HepG2 (cell line): ENCODE results near the gene SLC35A3. TPM values are rescaled to one million over a fixed set of nuclear protein-coding genes. Genes with fewer than 3 reads are reported as not detected.

Source experiments
- AKAP8 ChIP-seq: sonication (generic); formaldehyde crosslinking; IDR thresholded peaks from 2 replicates; pipeline ENCODE4 v1.5.1; 2020; ENCODE audit warnings: mild to moderate bottlenecking, missing genetic modification reagents
- CHCHD3 ChIP-seq: sonication (generic); formaldehyde crosslinking; IDR thresholded peaks from 2 replicates; pipeline ENCODE4 v1.8.0; 2022; ENCODE audit warnings: mild to moderate bottlenecking, missing genetic modification reagents, moderate library complexity
- GZF1 ChIP-seq: sonication (generic); formaldehyde crosslinking; IDR thresholded peaks from 2 replicates; pipeline ENCODE4 v1.5.1; 2020; ENCODE audit warnings: mild to moderate bottlenecking, missing genetic modification reagents
- NBN ChIP-seq: fragments of 450-650 bp; conservative IDR thresholded peaks from 2 replicates; pipeline ENCODE4 v1.6.1; 2017
- SETDB1 ChIP-seq: sonication (generic); formaldehyde crosslinking; IDR thresholded peaks from 2 replicates; pipeline ENCODE4 v1.5.1; 2020; ENCODE audit warnings: missing genetic modification reagents, mild to moderate bottlenecking, borderline replicate concordance
- SIX4 ChIP-seq: sonication (generic); formaldehyde crosslinking; IDR thresholded peaks from 2 replicates; pipeline ENCODE4 v1.4.0; 2020; ENCODE audit warnings: missing genetic modification reagents
- STAT5B ChIP-seq: sonication (generic); formaldehyde crosslinking; IDR thresholded peaks from 2 replicates; pipeline ENCODE4 v1.4.0; 2020; ENCODE audit warnings: missing genetic modification reagents
- TGIF2 ChIP-seq: IDR thresholded peaks from 2 replicates; pipeline ENCODE4 v1.6.1; 2016; ENCODE audit warnings: control low read depth, missing compliant biosample characterization
- ZBTB1 ChIP-seq: sonication (generic); formaldehyde crosslinking; IDR thresholded peaks from 2 replicates; pipeline ENCODE4 v1.4.0; 2020; ENCODE audit warnings: missing genetic modification reagents, borderline replicate concordance
- ZNF430 ChIP-seq: sonication (generic); formaldehyde crosslinking; IDR thresholded peaks from 2 replicates; pipeline ENCODE4 v1.9.0; 2021; ENCODE audit warnings: mild to moderate bottlenecking, missing genetic modification reagents
- polyA plus RNA-seq, 8 experiments: library from polyadenylated mRNA; depleted of rRNA in 3 of 8; stranded (reverse) in 7 of 8; unstranded in 1 of 8; fragments of >200 nt; fragmentation: Illumina TruSeq in 4 of 8; extraction: Trizol in 4 of 8; gene quantifications; 2 replicates each; pipeline versions ENCODE4 v1.2.1 to v1.2.3, GENCODE V29; 2011 to 2016; ENCODE audit warnings: low read depth in 4 of 8, missing spikeins in 1 of 8, mixed read lengths in 1 of 8; ENCODE audit not compliant: insufficient read depth in 1 of 8
- total RNA-seq, 5 experiments: library from RNA; depleted of rRNA; stranded (reverse); fragments of >200 nt; fragmentation: Illumina TruSeq; extraction: Trizol; gene quantifications; 2 replicates each; pipeline ENCODE4 v1.2.3, GENCODE V29; 2016; ENCODE audit warnings: low read depth in 1 of 5
- TF ChIP-seq, protein P1 (sequence below): sonication (generic); formaldehyde crosslinking; IDR thresholded peaks from 2 replicates; pipeline ENCODE4 v1.5.0; 2020; ENCODE audit warnings: mild to moderate bottlenecking, missing genetic modification reagents, borderline replicate concordance
- TF ChIP-seq, protein P2 (sequence below): sonication (generic); formaldehyde crosslinking; IDR thresholded peaks from 2 replicates; pipeline ENCODE4 v1.4.0; 2020; ENCODE audit warnings: missing genetic modification reagents, borderline replicate concordance
- TF ChIP-seq, protein P3 (sequence below): sonication (generic); formaldehyde crosslinking; IDR thresholded peaks from 2 replicates; pipeline ENCODE4 v1.4.0; 2020; ENCODE audit warnings: low read depth, mild to moderate bottlenecking, missing genetic modification reagents

The SLC35A3 gene
- total and polyA plus RNA-seq, 2 of the 13 experiments (the other 11 are each of a cell fraction or from before 2014, with no cell fraction given) = 11.2 to 24.9 TPM

DNA sequence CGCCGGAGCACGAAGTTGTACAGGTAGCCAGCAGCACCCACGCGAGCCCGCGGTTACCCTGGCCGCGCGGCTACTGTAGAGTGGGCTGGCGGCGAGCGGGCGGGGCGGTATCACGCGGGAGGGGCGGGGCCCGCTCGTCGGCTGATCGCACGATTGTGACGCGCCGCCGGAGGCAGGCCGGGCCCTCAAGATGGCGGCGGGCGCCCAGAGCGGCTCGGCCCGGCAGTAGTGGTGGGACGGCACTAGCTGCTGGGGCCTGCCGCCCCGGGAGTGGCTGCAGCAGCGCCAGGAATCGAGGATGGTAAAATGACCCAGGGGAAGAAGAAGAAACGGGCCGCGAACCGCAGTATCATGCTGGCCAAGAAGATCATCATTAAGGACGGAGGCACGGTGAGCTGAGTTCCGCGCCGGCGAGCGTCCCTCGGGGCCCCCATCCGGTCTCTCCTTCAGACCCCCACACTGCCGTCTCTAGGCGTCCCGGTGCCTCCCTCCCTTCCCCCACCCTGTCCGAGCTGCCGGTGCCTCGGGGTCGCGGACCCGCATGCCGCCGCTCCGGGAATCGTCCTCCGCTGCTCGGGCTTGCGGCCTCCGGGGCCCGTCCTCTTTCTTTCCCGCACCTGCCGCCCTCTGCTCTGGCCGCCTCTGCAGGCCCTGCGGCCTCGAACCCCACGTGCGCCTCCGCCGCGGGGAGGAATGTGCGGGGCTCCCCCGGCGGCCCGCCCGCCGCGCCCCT lies 68.3 kb downstream of the SLC35A3 start (continued):
- TF ChIP-seq, protein P1, sequence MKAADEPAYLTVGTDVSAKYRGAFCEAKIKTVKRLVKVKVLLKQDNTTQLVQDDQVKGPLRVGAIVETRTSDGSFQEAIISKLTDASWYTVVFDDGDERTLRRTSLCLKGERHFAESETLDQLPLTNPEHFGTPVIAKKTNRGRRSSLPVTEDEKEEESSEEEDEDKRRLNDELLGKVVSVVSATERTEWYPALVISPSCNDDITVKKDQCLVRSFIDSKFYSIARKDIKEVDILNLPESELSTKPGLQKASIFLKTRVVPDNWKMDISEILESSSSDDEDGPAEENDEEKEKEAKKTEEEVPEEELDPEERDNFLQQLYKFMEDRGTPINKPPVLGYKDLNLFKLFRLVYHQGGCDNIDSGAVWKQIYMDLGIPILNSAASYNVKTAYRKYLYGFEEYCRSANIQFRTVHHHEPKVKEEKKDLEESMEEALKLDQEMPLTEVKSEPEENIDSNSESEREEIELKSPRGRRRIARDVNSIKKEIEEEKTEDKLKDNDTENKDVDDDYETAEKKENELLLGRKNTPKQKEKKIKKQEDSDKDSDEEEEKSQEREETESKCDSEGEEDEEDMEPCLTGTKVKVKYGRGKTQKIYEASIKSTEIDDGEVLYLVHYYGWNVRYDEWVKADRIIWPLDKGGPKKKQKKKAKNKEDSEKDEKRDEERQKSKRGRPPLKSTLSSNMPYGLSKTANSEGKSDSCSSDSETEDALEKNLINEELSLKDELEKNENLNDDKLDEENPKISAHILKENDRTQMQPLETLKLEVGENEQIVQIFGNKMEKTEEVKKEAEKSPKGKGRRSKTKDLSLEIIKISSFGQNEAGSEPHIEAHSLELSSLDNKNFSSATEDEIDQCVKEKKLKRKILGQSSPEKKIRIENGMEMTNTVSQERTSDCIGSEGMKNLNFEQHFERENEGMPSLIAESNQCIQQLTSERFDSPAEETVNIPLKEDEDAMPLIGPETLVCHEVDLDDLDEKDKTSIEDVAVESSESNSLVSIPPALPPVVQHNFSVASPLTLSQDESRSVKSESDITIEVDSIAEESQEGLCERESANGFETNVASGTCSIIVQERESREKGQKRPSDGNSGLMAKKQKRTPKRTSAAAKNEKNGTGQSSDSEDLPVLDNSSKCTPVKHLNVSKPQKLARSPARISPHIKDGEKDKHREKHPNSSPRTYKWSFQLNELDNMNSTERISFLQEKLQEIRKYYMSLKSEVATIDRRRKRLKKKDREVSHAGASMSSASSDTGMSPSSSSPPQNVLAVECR (CRISPR knock-in tag) = peak; percentile 86
- TF ChIP-seq AKAP8 (CRISPR knock-in tag) (peak; percentile 85), GZF1 (CRISPR knock-in tag) (peak; percentile 71; the same call in 1 of the 2 replicates), NBN (no peak), ZBTB1 (CRISPR knock-in tag) (no peak), TGIF2 (CRISPR knock-in tag) (no peak), CHCHD3 (no peak), SETDB1 (no peak), ZNF430 (peak; percentile 78; the same call in 1 of the 2 replicates), SIX4 (peak; percentile 68; the same call in 1 of the 2 replicates), STAT5B (CRISPR knock-in tag) (no peak)
- TF ChIP-seq, protein P2, sequence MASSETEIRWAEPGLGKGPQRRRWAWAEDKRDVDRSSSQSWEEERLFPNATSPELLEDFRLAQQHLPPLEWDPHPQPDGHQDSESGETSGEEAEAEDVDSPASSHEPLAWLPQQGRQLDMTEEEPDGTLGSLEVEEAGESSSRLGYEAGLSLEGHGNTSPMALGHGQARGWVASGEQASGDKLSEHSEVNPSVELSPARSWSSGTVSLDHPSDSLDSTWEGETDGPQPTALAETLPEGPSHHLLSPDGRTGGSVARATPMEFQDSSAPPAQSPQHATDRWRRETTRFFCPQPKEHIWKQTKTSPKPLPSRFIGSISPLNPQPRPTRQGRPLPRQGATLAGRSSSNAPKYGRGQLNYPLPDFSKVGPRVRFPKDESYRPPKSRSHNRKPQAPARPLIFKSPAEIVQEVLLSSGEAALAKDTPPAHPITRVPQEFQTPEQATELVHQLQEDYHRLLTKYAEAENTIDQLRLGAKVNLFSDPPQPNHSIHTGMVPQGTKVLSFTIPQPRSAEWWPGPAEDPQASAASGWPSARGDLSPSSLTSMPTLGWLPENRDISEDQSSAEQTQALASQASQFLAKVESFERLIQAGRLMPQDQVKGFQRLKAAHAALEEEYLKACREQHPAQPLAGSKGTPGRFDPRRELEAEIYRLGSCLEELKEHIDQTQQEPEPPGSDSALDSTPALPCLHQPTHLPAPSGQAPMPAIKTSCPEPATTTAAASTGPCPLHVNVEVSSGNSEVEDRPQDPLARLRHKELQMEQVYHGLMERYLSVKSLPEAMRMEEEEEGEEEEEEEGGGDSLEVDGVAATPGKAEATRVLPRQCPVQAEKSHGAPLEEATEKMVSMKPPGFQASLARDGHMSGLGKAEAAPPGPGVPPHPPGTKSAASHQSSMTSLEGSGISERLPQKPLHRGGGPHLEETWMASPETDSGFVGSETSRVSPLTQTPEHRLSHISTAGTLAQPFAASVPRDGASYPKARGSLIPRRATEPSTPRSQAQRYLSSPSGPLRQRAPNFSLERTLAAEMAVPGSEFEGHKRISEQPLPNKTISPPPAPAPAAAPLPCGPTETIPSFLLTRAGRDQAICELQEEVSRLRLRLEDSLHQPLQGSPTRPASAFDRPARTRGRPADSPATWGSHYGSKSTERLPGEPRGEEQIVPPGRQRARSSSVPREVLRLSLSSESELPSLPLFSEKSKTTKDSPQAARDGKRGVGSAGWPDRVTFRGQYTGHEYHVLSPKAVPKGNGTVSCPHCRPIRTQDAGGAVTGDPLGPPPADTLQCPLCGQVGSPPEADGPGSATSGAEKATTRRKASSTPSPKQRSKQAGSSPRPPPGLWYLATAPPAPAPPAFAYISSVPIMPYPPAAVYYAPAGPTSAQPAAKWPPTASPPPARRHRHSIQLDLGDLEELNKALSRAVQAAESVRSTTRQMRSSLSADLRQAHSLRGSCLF (CRISPR knock-in tag) = no peak
- TF ChIP-seq, protein P3, sequence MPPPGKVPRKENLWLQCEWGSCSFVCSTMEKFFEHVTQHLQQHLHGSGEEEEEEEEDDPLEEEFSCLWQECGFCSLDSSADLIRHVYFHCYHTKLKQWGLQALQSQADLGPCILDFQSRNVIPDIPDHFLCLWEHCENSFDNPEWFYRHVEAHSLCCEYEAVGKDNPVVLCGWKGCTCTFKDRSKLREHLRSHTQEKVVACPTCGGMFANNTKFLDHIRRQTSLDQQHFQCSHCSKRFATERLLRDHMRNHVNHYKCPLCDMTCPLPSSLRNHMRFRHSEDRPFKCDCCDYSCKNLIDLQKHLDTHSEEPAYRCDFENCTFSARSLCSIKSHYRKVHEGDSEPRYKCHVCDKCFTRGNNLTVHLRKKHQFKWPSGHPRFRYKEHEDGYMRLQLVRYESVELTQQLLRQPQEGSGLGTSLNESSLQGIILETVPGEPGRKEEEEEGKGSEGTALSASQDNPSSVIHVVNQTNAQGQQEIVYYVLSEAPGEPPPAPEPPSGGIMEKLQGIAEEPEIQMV (CRISPR knock-in tag) = no peak
